Ecto neural progenitor cell (in vitro differentiated cells): ENCODE data around the gene CFL2.
"Not testable (repeated sequence)": the region's sequence is repeated elsewhere in the genome, so short reads cannot be mapped to it uniquely, and the experiment has no call there.

ENCODE experiments used
- DNase-seq: peaks from one replicate; pipeline ENCODE4 v3.0.0-alpha.2; 2018; ENCODE audit warnings: low spot score

Gene CFL2

DNA sequence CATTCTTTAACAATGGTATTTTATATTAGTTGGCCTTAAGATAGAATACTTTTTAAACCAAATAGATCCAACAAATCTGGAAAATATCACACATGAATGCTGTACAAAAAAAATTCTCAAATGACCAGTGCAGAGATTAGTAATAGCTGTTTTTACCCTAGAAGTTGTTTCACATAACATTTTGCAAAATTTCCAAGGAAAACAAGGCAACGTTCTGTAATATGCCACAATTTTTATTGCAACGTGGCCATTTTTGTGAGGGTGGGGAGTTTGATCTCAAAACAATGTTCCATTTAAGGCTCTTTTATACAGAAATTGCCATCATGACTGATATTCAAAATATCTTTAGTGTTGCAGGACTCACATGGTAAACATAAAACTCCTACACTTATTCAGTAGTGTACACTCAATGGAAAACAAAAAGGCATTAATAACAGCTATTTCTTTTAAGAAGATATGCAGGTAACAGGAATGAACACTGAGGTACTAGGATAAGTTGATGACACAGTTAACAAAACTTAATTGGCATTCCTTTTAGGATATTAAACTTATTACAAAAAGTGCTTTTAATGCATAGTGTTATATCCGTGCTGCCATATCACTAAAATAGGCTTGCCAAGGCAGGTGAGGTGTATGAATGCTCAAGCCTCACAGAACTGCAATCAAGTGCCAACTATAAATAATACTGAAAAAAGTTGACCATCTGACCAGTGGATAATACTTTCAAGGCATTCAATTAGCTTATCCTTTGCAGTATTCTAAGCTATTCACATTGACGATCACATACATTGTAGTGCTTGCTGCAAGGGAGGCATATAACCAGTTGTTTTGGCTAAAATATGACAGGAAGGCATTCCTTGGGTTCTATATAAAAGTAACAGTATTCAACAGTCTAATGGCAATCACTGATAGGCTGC lies 2.3 kb downstream of the CFL2 start:
- no peak for DNase-seq

DNA sequence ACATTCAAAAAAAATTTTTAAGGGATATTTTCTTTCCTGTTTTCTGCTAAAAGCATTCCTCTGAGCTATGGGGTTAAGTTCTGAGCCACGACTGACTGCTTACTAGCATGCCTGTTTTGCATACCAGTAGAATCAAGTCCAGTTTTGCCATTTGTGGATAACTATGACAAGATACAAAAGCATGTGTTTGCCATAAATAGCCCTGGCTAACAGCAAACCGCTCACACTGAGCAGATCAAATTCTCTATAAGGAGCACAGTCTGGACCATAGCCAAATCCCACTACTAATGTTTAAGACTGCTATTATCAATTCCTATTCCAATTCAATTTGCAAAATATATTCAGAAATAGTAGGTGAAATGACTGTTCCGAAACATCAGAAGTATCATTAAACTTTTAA lies 3.2 kb downstream of the CFL2 start:
- no peak for DNase-seq

DNA sequence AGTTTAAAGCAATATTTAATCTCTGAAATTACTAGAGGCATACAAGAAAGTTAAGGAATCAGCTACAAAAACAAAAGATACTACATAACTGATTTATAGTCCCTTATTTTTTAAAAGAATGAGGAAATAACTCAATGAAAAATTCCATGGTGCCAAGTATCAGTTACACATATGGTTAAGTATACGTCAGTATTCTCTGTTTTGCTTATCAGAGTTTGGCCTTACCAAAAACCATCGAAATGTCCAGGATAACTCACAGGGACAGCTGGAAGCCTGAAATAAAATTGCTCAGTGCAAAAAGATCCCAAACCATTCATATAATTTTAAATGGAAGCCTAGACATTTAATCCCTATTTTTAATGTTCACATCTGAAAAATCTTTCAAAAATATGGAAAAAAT lies 3.6 kb downstream of the CFL2 start:
- DNase-seq = no peak

DNA sequence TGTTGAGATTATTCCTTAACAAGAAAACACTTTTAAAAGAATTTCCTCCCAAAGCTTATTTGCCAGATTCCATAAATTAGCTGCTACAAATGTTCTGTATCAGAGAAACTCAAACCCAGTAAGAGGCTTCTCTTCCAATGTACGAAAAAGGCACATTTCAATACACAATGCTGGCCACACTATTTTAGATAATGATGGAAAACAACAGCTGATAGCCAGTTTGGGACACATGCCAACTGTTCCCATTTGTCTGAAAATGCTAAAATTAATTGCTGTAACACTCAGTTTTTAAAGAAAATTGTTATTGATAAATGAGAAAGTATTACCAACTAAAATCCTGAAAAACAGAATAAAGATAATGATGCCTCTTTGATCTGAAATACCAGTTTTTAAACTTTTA lies 4.4 kb downstream of the CFL2 start:
- no peak for DNase-seq

DNA sequence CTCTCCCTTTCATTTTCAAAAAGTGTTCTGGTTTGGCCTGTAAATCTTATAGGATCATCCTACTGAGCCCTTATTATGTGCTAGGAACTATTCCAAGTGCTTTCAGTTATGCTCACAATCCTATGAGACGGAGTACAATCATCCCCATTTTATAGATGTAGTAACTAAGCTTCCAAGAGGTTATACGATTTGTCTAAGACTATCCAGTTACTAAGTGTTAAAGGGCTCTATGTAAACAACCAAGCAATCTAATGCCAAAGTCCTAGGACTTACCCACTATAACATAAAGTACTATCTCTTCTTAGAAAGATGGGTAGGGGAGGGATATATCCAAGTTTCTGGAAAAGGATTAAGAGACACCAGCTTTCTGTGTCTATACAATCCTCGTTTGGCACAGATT lies 6.7 kb downstream of the CFL2 start:
- DNase-seq = no peak

DNA sequence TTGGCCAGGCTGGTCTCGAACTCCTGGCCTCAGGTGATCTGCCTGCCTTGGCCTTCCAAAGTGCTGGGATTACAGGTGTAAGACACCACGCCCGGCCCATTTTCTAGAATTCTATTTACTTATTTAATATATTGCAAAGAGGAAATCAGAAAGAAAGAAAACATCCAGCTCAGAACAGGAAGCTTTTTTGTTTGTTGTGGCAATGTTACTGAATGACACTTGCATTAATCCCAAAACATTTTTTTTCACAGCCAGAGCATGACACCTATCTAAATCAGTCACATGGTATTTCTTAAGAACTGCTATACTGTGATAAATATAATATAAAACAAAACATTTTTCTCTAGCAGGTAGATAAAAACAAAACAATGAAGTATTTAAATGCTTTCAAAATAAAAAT lies 12.6 kb downstream of the CFL2 start:
- DNase-seq = no peak

DNA sequence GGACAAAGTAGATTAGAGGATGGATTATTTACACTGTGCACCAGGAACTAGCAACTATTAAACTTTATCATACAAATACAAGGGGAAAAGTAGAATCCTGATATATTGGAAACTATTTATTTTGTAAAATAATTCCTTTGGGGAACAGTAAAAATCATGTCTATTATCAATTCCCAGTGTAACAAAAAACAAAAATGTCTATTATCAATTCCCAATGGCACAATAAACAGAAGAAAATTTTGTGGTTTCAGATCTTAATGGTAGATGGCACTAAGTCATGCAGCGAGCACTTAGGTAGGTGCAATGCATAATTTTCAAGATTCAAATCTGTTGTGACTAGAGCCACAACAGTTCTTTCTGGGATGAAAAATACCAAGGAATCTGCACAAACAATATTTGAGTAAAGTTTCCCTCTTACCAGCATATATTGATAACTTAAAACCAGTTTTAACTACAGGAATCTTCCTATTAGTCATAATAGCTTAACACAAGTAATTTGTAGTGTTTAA lies 13.7 kb downstream of the CFL2 start:
- DNase-seq = no peak

DNA sequence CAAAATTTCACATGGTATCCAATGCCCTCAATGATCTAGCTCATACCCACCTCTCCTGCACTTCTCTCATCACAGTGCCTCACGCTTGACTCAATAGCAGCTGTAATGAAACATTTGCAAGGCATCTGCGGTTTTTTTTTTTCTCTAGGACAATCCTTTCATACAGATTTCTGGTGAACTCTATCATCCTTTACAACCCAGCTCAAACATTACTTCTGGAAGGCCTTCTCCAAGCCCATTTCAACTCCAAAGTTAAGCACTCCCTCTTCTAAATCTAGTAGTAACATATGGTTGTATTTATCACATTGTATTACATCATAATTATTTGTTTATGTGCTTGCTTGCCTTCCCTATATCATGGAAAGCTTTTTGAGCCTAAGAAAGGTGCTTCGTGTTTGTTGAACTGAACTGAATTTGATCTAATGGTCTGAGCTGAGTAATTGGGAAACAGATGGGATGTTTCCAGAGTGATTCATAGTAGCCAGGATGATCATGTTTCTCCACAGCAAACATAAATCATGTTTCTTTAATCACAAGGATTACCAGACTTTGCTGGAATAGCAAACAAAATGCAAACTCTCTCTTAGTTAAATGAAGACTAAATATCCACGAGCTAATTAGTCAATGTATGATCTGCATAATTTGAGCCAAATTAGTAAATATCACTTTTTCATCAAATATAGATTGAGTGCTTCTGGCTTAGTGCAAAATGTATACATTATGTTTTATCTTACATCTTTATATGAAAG lies 14.3 kb downstream of the CFL2 start:
- DNase-seq = no peak

DNA sequence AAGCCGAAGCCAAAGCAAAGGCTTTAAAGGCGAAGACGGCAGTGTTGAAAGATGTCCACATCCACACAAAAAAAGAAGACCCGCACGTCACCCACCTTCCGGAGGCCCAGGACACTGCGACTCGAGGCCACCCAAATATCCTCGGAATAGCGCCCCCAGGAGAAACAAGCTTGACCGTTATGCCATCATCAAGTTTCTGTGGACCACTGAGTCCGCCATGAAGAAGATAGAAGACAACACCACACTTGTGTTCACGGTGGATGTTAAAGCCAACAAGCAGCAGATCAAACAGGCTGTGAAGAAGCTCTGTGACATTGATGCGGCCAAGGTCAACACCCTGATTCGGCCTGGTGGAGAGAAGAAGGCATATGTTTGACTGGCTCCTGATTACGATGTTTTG lies 20.2 kb downstream of the CFL2 start:
- DNase-seq = not testable (repeated sequence)

DNA sequence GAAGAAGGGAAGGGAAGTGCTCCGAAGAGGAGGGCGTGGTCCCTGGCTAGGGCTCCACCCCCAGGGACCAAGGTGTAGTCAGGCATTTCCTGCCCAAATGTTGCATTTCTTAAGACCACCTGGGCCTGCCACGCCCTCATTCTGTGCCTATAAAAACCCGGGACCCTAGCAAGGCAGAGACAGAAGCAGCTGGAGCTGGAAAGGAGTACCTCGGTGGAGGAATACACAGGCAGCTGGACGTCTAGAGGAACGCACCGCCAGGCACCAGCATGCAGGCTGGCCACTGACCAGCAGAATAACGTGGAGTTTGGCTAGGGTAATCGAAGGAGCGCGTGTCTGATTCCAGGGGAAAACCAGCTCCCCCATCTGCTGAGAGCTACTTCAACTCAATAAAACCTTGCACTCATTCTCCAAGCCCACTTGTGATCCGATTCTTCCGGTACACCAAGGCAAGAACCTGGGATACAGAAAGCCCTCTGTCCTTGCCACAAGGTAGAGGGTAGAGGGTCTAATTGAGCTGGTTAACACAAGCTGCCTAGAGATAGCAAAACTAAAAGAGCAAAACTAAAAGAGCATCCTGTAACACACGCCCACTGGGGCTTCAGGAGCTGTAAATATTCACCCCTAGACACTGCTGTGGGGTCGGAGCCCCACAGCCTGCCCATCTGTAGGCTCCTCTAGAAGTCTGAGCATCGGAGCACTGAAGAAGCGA lies 21.0 kb downstream of the CFL2 start:
- DNase-seq = no peak

DNA sequence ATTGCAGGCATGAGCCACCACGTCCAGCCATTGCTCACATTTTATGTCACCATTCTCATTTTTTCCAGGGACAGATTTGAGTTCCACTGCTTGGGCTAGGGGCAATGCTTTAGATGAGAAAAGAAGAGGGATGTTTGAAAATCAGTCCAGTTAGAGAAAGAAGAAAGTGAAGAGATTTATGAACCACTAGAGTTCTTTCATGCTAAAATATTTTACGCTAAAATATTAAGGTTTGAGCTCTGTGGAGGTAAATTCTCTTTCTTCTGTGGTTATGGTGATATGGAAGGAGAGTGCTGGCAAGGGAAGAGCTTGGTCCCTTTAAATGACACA lies 21.5 kb downstream of the CFL2 start:
- no peak for DNase-seq

DNA sequence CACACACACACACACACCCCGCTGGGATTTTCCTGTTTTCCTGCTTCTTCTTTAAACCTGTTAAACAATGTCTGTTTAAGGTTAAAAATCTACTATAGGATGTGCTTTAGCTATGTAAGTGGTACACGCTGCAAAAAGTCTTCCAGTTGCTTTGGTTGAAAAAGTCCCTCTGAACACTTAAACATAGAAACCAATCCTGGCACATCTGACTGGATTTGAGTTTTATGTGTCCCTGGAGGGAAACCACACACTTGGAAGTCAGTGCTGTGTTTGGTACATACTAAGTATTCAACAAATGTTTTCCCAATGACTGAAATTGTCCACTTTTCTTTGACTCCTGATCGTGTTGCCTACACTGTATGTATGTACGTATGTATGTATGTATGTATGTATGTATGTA lies 22.0 kb downstream of the CFL2 start:
- DNase-seq = no peak

DNA sequence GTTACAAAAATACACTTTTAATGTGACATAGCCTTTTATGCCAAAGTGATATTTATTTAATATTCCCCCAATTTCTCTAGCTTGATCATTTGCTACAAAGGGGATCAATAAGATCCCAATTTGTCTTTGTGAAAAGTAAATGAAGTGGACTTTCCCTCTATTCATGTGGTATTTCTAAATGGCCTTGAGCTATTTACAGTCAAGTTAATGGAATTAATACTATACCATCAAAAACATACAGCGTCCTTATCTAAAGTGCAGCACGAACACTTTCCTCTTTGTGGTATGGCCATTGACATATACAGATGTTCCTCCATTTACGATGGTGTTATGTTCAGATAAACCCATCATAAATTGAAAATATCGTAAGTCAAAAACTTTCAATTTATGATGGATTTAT lies 23.2 kb downstream of the CFL2 start:
- DNase-seq = no peak

DNA sequence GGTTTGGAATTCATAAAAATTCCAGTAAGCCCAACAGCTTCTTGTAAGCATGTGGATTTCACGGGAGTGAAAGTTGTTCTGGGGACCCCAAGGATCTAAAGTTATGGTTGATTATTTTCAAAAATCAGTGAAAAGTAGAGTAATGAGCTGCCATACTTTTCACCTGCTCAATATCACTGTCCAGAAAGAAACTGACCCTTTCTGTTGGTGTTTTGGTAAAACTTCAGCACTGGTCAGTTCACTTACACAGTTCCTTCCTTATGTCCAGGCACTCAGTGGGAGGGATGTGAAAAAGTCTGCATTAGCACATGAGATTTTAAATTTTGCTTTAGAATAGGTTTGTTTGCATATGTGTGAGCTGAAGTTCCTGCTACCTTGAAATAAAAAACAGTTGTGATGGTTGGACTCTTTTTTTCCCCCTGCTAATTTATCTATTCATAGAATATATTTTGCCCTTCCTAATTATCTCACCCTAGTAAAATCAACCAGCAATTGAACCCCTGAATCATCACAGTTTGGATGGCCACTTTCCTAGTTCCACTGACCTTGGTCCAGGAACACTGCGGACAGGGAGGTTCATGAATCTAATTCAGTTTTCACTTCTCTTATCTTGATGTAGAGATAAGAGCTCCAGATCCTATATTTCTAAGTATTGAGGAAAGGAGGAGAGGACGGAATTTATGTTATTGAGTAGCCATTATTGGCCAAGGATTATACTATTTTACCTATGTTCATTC lies 25.8 kb downstream of the CFL2 start:
- no peak for DNase-seq

DNA sequence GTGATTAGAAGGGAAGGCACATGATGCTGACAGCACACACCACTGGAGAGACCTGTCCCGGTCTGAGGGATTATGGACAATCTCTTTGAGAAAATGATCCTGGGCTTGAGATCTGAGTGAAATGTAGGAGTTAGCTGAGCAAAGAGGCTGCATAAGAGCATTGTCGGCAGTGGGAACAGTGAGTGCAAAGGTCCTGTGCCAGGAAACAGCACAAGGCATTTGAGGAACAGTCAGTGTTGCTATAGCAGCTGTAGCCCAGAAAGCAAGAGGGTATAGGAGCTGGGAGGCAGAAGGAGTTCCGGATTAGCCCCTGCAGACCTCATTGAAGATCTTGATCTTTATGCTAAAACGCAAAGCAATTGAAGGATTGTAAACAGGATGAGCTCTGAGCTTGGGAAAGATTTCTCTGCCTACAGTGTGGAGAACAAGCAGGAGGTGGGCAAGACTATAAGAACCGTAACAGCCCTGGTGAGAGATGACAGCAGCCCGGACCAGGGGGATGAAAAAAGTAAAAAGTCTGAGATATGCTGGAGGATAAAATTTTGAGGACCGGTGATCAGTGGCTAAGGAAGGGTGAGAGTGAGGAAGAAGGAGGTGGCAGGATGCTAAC lies 28.5 kb downstream of the CFL2 start:
- DNase-seq = no peak

DNA sequence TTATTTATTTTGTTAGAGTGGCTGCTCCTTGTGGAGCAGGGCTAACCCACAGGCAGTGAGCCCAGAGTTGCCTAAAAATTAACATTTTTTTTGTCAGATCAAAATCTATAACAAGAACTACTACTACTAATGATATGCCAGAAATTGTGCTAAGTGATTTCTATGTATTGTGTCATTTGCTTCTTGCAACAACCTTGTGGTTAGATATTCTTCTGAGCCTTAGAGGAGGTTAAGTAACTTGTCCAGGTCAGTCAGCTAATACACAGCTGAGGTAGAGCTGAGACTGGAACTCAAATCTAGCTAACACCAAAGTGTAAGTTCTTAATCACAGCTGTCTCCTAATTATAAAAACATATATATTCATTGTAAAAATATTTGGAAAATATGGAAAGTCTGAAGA lies 29.8 kb downstream of the CFL2 start:
- no peak for DNase-seq

DNA sequence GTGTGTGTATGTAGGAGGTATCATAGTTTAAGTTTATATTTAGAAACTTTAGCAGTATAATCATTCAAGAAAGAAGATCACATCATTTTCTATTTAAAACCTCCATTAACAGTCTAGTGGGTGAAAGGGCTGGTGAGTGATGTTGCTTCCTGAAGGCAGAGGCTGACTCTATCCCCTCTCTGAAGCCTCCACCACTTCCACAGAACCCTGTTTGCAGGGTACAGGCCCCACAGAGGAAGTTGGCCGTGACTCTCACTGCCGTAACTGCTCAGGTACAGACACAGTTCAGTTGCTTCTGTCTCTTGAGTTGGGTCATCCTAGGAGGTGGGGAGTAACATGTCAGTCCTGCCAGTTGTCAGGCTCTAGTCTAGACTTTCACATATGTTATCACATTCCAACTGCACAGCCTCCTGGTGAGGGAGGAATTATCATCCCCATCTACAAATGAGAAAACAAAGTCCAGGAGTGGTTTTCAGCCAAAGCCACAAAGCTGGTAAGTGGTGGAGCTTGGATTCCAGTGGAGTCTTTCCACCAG lies 31.5 kb downstream of the CFL2 start:
- no peak for DNase-seq

DNA sequence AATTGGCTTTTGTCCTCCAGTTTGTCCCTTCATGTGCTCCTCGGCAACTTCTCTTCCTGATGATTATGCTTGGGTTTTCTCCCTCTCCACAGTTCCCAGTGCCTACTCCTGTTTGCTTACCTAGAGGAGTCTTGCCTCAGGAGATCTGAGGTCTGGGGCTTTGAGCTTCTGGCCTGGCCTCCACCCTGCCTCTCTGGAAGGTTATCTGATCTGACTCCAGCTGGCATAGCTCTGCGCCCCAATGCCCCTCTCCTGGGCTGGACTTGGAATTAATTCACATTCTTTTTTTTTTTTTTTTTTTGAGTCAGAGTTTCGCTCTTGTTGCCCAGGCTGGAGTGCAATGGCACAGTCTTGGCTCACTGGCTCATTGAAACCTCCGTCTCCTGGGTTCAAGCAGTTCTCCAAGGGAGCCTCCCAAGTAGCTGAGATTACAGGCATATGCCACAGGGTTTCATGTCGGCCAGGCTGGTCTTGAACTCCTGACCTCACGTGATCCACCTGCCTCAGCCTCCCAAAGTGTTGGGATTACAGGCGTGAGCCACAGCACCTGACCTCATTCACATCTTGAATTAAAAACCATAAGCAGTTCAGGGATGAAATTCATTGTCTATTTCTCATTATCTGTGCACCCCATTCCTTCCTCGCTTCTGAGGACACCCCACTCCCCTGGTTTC lies 33.5 kb downstream of the CFL2 start:
- DNase-seq = no peak

DNA sequence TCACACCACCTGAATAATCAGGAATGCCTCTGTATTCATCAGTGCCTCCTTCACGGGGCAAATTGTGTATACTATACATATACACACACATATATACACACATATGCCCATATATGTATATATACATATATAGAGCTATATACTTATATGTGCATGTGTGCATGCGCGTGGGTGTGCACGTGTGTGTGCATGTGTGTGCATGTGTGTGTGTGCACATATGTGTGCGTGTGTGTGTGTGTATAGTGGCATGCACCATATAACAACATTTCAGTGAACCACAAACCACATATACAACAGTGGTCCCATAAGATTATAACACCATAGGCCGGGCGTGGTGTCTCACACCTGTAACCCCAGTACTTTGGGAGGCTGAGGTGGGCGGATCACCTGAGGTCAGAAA lies 35.7 kb downstream of the CFL2 start:
- DNase-seq = no peak

DNA sequence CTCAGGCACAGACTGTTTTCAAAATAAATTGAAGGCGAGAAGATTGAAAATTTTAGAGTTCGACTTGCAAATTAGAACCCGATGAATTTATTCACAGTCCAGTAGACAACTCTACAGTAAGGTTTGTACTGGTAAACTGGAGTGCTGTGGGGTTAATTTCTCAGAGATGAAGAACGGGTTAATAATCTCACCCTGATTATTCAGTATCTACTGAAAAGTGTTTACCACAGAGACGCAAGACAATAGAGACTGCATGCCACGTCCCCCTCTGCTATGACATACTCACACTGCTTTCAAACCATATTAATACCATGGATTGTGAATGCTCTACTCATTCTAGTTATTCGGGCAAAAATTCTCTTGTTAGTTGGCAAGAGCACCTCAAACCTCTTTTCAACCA lies 36.1 kb downstream of the CFL2 start:
- DNase-seq = no peak
